Measurements from ENCODE around the gene CLIP3.
"Not testable (repeated sequence)": the region's sequence is repeated elsewhere in the genome, so short reads cannot be mapped to it uniquely, and the experiment has no call there.

The CLIP3 gene

GRCh38 chr19:36049080-36049698 is 16.5 kb upstream of the CLIP3 start:
- H3K27ac ChIP-seq: peak overlapping the region; percentile 82
- ChIA-PET CTCF (no interaction called here), POLR2A (ENCODE audit: low non-redundant PET) (interaction anchor here (0.7 kb wide), 1 partner anchor 809 kb away, joined by 10 read pairs; no protein-coding TSS in a partner anchor)
- no peak for TF ChIP-seq CTCF (conservative IDR thresholded peaks at IDR 0.05; ENCODE audit: low read depth)
- DNase-seq (ENCODE audit: low spot score): peak; percentile 48

GRCh38 chr19:36047835-36048234 is 15.2 kb upstream of the CLIP3 start:
- no peak for TF ChIP-seq CTCF (conservative IDR thresholded peaks at IDR 0.05; ENCODE audit: low read depth)
- ChIA-PET POLR2A (ENCODE audit: low non-redundant PET) (no interaction called here), CTCF (no interaction called here)
- no peak overlapping the region for H3K27ac ChIP-seq
- no peak for DNase-seq (ENCODE audit: low spot score)

DNA sequence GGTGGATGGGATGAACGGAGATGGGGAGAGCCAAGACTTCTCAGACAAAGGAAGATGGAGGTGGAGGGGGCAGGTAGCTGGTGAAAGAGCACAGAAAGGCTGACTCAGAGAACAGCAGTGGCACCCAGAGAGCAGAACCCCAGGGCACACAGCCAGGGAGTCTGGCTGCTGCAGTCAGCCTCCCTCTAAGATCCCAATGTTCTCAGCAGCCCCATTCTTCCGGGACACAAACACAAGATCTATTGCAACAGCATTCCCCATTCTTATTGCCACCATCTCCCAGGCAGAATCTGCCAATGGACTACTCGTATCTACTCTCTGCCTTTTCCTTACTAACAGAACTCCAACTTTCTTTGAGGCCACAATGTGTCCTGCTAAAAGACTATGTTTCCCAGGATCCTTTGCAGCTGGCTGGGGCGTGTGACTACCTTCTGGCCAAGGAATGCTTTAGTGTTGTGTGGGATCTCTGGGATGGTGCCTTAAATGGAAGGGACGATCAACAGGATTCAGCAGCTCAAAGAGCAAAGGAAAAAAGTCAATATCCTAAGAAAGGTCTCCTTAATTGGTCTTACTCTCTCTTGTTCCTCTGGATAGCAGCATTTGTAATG is 13.9 kb upstream of the CLIP3 start:
- peak overlapping the region; percentile 53 for H3K27ac ChIP-seq
- TF ChIP-seq CTCF (conservative IDR thresholded peaks at IDR 0.05; ENCODE audit: low read depth): no peak
- CTCF ChIA-PET: no interaction called here
- POLR2A ChIA-PET (ENCODE audit: low non-redundant PET): no interaction called here
- no peak for DNase-seq (ENCODE audit: low spot score)

- ChIA-PET POLR2A (ENCODE audit: low non-redundant PET) (no interaction called here), CTCF (no interaction called here)
- H3K27ac ChIP-seq: no peak overlapping the region
- DNase-seq (ENCODE audit: low spot score): no peak
- no peak for TF ChIP-seq CTCF (conservative IDR thresholded peaks at IDR 0.05; ENCODE audit: low read depth)
These were observed 11.3 kb upstream of the CLIP3 start for GRCh38 chr19:36043952-36044351.

DNA sequence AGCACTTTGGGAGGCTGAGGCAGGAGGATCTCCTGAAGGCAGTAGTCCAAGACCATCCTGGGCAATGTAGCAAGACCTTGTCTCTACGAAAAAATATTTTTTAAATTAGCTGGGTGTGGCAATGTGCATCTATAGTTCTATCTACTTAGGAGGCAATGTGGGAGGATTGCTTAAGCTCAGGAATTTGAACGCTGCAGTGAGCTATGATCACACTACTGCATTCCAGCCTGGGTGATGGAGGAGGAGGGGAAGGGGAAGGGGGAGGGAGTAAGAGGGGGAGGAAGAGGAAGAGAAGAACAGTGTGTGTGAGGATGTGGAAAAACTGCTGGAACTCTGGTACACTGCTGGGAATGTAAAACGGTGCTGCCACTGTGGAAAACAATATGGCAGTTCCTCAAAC is 9.2 kb upstream of the CLIP3 start:
- DNase-seq (ENCODE audit: low spot score): peak; percentile 20
- POLR2A ChIA-PET (ENCODE audit: low non-redundant PET): interaction anchor here (0.6 kb wide), 1 partner anchor 72 kb away, joined by 7 read pairs; no protein-coding TSS in a partner anchor
- H3K27ac ChIP-seq: peak overlapping the region; percentile 73
- CTCF ChIA-PET: interaction anchor here (0.5 to 0.7 kb wide), 2 partner anchors 13 to 532 kb away, joined by 3 read pairs; no protein-coding TSS in a partner anchor
- no peak for TF ChIP-seq CTCF (conservative IDR thresholded peaks at IDR 0.05; ENCODE audit: low read depth)

DNA sequence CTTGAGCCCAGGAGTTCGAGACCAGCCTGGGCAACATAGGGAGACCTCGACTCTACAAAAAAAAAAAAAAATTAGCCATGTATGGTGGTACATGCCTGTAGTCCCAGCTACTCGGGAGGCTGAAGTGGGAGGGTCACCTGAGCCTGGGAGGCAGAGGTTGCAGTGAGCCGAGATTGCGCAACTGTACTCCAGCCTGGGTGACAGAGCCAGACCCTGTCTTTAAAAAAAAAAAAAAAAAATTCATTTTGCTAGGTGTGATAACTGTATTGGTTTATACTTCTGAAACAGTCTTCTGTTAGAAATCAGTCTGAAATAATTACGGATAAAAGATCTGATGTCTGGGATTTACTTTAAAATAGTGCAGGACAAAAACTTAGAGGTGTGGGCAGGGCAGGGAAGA is 8.4 kb upstream of the CLIP3 start:
- peak overlapping the region; percentile 64 for H3K27ac ChIP-seq
- DNase-seq (ENCODE audit: low spot score); POLR2A ChIA-PET (ENCODE audit: low non-redundant PET): not testable (repeated sequence)
- CTCF ChIA-PET: interaction anchor here (0.6 kb wide), 1 partner anchor 18 kb away, joined by 5 read pairs; no protein-coding TSS in a partner anchor

- DNase-seq (ENCODE audit: low spot score): no peak
- no peak for TF ChIP-seq CTCF (conservative IDR thresholded peaks at IDR 0.05; ENCODE audit: low read depth)
- POLR2A ChIA-PET (ENCODE audit: low non-redundant PET): no interaction called here
- CTCF ChIA-PET: no interaction called here
- H3K27ac ChIP-seq: peak overlapping the region; percentile 64
These were observed 7.8 kb upstream of the CLIP3 start for GRCh38 chr19:36040495-36040894.
